Cerebellar cortex (tissue), 1 donor: Measurements from ENCODE around the gene CFL1.
A peak's percentile ranks its signal among the peaks of the same experiment; 100 is the strongest.
"Not testable (repeated sequence)": the region's sequence is repeated elsewhere in the genome, so short reads cannot be mapped to it uniquely, and the experiment has no call there.

Experiments
- DNase-seq: peaks from one replicate; pipeline ENCODE4 v3.0.0-alpha.2; 2015; ENCODE audit warnings: low spot score

Gene CFL1

GRCh38 chr11:65856689-65857499, 1.1 kb downstream of the CFL1 start:
- DNase-seq = peak; percentile 55

GRCh38 chr11:65855927-65856363, 2.0 kb downstream of the CFL1 start:
- DNase-seq = no peak

DNA sequence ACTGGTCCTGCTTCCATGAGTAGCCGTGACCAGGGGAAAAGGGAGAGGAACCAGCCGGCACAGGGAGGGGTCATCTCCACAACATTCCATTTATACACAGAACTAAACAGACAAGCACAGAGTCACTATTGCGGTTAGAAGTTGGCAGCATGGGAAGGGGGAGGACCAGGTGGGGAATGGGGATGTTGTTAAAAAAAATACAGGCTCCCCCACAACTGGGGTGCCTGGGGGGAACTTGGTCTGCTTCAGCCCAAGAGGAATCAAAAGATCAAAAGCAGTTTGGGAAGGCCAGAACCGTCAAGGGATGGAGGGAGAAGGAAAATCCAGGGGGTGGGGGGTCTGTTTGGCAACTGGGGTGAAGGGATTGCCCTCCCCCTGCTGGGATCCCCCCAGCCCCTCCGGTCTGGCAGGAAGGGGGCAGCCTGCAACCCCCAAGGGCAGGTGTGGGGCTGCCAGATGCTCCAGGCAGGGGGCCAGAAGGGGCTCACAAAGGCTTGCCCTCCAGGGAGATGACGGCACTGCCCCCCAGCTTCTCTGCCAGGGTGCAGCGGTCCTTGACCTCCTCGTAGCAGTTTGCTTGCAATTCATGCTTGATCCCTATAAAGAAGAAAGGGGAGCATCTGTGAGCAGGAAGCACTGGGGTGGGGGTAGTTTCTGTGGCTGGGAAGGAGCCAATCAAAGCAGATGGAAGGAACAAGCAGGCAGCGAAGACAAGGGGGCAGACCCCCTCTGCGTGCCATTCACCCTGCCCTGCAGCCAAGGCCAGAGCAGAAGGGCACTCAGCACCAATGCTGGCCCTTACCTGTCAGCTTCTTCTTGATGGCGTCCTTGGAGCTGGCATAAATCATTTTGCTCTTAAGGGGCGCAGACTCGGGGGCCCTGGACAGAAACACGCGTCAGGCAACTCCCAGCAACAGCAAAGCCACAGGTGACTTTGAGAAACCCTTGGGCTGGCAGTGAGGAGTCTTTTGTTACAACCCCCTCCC, 2.8 kb downstream of the CFL1 start:
- DNase-seq = peak; percentile 1

- DNase-seq = no peak
Observed at GRCh38 chr11:65854161-65854592, 3.8 kb downstream of the CFL1 start.

DNA sequence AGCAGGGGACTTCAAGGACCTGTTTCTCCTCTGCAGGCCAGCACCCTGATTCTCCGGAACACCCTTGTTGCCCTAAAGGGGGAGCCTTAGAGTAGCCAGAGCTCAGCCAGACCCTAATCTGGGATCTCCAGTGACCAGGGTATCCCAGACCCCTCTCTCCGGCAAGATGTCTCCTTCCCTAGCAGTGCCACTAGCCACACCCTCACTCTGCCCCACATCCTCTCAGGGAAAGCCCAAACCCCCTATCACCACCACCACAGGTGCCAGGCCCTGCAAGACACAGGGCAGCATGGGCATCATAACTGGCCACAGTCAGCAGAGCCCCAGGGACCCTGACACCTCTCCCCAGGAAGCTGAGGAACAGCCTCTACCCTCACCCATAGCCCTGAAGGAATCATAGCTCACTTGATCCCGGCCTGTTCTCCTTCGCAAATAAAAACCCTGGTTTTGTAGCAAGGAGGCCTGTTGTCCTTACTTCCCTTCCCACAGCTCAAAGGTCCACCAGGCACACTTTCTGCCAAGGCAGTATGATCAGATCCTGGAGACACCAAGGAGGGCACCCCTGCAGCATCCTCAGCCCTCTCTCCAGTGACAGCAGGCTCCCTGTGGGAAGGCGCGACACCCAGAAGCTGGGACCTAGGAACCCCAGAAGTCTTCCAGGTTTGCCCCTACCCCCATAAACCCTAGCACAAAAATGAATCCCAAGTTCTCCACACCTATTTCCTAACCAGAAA, 4.6 kb downstream of the CFL1 start:
- no peak for DNase-seq

- DNase-seq = no peak
Observed at GRCh38 chr11:65852508-65853245, 5.3 kb downstream of the CFL1 start.

DNA sequence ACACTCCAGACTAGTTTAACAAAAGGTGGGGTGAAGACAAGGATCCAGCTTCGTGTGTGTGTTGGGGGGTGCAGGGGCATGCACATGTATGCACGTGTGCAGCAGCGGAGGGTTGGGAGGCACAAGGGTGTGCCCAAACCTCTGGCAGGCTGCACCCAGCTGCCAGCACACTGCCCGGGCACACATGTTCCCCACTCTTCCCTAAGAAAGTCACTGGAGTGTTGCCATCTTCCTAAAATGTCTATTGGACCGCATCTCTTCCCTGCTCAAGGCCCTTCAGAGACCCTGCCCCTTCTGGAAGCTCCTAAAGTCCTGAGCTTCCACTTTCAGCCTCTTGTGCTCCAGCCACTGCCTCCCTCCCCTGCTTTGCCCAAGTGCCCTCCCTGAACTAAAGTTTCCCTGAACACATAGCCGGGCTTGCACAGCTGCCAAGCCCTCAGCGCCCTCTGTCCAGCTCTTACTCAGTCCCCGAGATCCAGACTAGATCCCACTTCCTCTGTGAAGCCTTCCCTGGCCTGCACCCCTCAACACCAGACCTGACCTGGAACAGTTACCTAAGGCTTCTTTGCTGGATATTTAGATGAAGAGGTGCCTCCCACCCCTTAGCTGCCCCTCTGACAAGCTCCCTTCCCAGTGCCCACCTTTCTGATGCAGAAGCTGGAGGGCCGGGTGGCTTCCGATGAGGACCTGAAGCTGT, 6.0 kb downstream of the CFL1 start:
- DNase-seq = no peak

DNA sequence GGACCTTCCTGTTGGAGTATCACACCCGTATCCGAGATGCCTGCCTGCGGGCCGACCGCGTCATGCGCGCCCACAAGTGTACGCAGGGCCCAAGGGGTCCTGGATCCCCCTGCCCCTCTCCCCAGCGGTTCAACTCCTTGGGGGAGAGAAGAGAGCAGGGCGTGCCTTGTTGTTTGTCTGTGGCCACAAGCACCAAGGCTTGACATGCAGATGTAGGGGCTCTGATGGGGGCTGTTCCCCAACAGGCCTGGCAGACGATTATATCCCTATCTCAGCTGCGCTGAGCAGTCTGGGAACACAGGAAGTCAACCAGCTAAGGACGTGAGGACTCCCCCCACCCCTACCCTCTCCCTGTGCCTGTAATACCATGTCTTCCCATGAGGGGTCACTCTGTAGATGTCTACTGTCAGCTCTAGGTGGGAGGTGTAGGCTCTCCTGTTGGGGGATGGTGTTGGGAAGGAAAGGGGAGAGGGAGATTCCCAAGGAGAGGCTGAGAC, 6.8 kb downstream of the CFL1 start:
- DNase-seq = peak; percentile 58

GRCh38 chr11:65850217-65851082, 7.5 kb downstream of the CFL1 start:
- DNase-seq = no peak

DNA sequence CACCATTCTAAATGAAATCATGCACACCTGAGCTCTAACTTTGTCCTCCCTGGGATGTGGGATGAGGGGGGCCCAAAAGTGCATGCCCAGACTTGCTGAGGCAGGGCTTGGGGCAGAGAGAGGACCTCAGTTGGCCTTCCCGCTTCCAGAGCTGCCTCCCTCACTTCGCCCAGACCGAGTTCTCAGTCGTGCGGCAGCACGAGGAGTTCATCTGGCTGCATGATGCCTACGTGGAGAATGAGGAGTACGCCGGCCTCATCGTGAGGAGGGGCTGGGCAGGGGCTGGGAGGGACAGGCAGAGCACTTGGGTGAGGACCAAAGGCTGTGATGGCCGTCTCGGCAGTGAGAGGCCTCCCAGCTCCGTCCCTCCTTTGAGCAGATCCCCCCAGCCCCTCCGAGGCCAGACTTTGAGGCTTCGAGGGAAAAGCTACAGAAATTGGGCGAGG, 8.2 kb downstream of the CFL1 start:
- no peak for DNase-seq

DNA sequence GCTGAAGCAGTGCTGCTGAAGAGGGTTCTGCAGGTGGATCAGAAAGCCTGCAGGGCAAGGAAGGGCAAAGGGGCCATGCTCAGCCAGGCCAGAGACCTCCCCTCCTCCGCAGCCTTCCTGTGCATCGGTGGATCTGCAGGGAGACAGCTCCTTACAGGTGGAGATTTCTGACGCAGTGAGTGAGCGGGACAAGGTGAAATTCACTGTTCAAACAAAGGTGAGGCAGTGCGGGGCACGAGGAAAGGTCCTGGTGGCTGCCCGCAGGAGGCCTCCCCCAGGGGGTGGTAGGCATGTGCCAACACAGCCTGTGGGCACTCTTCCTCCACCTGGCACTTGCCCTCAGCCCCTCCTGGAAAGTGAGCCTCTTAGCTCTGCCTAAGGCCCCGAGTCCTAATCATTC, 8.6 kb downstream of the CFL1 start:
- DNase-seq = no peak

DNA sequence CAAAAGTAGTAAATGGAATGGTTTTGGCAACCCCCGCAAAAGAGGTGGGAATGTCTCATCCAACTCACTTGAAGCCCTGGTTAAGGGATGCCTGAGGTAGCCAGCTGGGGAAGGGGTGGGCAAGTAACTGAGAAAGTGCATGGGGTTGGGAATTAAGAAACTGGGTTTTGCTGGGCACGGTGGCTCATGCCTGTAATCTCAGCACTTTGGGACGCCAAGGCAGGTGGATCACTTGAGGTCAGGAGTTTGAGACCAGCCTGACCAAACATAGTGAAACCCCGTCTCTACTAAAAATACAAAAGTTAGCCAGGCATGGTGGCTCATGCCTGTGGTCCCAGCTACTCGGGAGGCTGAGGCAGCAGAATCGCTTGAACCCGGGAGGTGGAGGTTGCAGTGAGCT, 9.3 kb downstream of the CFL1 start:
- not testable (repeated sequence) for DNase-seq

GRCh38 chr11:65847746-65848145, 10.2 kb downstream of the CFL1 start:
- DNase-seq = no peak

DNA sequence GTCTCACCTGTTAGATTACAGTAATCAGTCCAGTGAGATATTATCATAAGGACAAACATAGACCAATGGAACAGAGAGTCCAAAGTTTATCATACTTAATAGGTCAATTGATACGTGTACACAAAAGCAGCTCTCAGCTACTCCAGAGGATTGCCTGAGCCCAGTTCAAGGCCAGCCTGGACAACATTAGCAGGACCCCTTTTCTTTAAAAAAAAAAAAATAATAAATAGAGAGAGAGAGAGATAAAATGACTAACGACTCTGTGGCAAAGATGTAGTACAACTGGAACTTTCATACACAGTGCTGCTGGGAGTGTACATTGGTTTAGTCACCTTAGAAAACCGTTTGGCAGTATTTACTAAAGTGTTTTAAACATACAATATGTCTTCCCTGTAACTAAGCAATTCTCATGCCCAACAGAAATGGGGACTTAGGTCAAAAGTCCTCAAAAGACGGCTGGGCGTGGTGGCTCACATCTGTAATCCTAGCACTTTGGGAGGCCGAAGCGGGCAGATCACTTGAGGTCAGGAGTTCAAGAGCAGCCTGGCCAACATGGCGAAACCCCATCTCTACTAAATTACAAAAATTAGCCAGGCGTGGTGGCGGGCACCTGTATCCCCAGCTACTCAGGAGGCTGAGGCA, 13.6 kb downstream of the CFL1 start:
- DNase-seq = no peak

- no peak for DNase-seq
Observed at GRCh38 chr11:65843811-65844210, 14.2 kb downstream of the CFL1 start.

DNA sequence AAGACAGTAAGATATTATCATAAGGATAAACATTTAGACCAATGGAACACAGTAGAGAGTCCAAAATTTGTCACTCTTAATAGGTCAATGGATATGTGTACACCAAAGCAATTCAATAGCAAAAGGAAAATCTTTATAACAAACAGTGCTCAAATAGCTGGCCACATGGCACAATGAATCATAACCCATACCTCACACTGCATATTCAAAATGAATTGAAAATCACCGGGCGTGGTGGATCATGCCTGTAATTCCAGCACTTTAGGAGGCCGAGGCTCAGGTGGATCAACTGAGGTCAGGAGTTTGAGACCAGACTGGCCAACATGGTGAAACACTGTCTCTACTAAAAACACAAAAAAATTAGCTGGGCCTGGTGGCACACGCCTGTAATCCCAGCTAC, 15.8 kb downstream of the CFL1 start:
- DNase-seq = no peak

- DNase-seq = no peak
Observed at GRCh38 chr11:65834202-65834601, 23.8 kb downstream of the CFL1 start.

GRCh38 chr11:65833297-65834030, 24.5 kb downstream of the CFL1 start, which contains the start of gene SNX32:
TSS of gene SNX32 (plus strand) at chr11:65833963. CDS start at chr11:65834066, 103 bp downstream.
- DNase-seq = peak; percentile 94
